NCI-H1436 treated with DMSO at 0.1 percent for 48 hours (cell line): Measurements from ENCODE around the gene ZBTB8A.
"Not testable (repeated sequence)": the region's sequence is repeated elsewhere in the genome, so short reads cannot be mapped to it uniquely, and the experiment has no call there.

Experiments
- DNase-seq: peaks from one replicate; lab custom pipeline; 2025; lab: John Stamatoyannopoulos, UW

Gene ZBTB8A

DNA sequence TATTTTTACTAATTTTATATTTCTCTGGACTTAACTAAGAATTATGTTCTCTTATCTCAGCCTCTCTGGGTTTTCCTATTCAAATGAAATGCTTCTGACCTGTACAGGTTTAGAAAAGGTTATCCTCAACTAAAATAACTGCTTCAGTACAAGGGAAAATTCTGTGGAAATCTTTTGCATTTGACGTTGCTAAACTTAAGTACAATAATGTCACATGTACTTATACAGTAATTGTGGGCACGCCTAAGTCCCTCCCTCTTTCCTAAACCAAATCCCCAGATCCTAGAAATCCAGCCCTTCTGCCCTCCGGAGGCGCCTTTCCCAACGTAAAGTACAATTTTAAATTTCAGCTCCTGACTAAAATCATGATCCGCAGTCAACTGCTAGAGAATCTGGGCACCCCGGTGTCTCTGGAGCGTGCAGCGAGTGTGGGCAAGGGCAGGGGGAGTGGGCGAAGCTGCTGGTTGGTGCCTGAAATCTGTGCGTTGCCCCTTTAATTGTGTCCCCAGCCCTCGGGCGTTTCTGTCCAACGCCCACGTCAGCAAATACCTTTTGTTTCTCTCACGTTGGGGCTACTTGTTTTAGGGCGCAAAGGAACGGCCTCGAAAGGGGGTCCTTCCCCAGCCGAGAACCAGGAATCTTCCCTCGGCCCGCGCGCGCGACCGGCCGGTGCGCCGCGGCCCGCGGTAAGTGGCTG is at the start of gene ZBTB8A:
Gene ZBTB8A, plus strand, starts transcription at position 541 of the 697 bp plus-strand sequence. CDS start 53,505 bp downstream, outside the sequence.
- no peak for DNase-seq

DNA sequence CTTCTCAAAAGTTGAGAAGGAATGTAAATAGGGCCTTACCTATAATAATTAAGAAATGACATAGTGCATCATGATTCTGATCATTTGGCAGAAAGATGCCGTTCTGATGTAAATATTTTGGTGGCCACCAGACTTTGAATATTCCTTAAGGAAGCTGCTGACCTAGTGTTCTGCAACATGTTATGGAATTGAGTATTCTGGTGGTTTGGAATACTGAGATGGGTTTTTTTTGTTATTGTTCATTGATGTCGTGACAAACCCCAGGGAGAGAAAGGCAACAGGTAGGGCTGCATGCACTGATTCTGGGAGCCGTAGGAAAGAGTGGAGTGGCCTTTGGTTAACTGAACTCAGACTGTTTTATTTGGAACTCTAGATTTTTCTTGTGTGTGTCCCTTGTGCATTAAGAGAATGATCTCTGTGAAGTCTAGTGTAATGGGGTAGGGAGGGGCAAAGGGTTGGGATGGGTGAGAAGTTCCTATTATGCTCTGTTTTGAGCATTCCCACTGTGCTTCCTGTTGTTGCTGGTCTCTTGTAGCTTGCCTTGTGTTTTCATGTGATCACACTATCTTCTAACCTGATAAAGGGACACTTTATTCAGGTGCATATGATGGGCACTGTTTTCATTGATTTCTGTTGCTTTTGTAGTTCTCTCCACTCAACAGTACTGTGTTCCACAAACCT is 49.3 kb upstream of the ZBTB8A start:
- no peak for DNase-seq

GRCh38 chr1:32491386-32491785 is 47.8 kb upstream of the ZBTB8A start:
- DNase-seq, result no peak

GRCh38 chr1:32494196-32494595 is 45.0 kb upstream of the ZBTB8A start:
- no peak for DNase-seq

GRCh38 chr1:32494711-32495337 is 44.4 kb upstream of the ZBTB8A start:
- DNase-seq, result no peak

GRCh38 chr1:32496127-32496526 is 43.1 kb upstream of the ZBTB8A start:
- DNase-seq, result no peak

- no peak for DNase-seq
These were observed 40.5 kb upstream of the ZBTB8A start for GRCh38 chr1:32498751-32499150.

DNA sequence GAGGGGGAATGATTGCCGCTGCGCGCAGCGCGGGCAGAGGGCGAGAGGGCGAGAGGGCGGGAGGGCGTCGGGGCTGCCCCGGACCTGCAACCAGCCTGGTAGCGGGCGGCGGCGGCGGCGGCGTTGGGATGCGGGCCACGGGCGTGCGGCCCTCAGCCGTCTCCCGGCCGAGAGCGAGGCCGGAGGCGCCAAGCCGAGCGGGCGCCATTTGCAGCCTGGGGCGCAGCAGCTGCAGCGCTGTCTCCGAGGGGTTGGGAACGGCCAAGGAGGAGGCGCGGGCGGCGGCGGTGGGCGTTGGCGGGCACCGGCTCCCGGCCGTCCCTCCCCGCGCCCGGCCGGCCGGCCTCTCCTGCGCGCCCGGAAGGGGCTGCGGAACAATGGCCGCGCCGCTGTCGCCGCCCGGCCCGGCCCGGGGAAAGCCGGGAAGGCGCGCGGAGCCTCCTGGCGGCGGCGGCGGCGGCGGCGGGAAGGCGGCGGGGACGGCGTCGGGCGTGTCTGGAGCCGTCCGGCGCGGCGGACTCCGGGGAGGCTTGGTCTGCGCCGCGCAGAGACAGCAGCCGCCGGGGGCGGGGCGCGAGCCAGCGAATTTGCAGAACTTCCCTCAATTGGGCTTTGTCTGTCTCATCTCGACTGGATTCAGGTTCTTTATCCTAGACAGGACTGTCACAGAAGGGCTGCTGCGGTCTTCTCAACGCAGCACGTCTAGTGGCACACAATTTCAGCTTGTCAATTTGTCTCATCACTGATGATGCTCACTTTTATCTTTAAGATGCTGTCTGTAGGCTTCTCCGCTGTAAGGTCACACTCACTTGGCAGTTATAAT is 38.6 kb upstream of the ZBTB8A start:
- DNase-seq, result no peak

DNA sequence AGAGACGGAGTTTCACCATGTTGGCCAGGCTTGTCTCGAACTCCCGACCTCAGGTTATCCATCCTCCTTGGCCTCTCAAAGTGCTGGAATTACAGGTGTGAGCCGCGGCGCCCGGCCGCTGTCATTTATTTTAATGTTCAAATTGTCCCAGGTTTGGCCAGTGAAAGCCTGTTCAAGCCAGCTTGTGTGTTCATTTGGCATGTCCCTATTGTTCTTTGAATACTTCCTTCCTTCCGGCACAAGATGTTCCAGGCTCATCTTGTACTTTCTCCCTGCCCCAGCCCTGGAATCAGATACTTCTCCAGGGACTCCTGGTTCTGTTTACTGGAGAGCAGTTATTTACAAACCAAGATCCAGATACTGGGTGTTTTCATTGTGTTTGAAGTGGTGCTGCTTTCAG is 37.4 kb upstream of the ZBTB8A start:
- DNase-seq, result no peak

- DNase-seq, result no peak
These were observed 36.1 kb upstream of the ZBTB8A start for GRCh38 chr1:32503153-32503552.

DNA sequence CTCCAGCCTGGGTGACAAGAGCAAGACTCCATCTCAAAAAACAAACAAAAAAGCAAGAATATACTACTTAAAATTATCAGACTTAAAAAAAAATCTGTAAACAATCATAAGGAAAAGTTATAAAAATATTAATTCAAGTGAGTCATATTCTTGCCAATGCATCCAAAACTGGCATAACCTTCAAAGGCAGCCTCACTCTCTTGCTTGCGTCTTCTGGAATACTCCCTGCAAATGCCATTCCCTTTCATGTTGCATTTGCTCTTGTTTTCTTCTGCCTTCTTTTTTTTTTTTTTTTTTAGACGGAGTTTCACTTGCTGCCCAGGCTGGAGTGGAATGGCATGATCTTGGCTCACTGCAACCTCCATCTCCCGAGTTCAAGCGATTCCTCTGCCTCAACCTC is 32.2 kb upstream of the ZBTB8A start:
- DNase-seq, result no peak

DNA sequence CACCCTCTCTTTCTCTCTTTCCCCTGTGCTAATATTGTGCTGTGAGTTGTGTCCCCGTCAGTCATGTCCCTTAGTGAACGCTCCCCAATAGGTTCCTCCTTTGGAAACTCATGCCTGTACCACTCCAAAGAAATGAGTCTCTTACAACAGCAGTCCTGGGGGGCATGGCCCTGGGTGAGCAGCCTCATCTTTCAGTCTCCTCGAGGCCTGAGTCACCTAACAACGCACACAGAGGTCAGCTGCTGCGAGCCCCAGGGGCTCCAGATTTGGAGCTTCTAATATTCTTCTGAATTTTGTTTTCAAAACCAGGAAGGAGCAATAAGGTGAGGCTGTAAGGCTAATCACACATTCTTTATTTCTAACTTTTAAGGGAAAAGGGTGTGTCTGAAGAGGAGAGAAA is 30.5 kb upstream of the ZBTB8A start:
- no peak for DNase-seq

DNA sequence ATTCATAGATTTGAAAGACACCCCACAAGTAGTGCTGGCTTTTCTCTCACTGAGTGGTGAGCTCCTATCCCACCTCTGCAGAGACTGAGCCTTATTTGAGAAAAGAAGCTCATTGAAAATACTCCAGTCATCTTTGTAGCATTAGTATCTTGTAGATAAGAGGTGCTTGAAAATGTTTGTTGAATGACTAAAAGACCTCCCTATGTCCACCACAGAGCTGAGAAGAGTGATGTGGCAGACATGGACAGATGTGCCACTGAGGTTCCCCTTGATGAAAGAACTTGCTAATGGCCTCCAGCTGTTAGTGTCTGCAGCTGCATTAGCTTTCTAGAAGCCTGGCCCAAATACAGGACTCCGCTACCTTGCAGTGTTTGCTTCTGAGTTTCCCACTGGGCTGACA is 29.3 kb upstream of the ZBTB8A start:
- DNase-seq, result no peak

- DNase-seq, result no peak
These were observed 22.8 kb upstream of the ZBTB8A start for GRCh38 chr1:32516402-32516801.

DNA sequence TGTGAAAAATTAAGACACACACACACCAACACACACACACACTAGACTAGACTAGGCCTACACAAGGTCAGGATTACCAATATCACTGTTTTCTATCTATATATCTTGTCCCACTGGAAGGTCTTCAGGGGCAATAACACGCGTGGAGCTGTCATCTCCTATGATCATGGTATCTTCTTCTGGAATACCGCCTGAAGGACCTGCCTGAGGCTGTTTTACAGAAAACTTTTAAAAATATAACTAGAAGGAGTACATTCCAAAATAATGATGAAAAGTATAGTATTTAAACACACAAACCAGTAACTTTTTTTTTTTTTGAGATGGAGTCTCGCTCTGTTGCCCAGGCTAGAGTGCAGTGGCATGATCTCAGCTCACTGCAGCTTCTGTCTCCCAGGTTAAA is 20.3 kb upstream of the ZBTB8A start:
- DNase-seq, result no peak

DNA sequence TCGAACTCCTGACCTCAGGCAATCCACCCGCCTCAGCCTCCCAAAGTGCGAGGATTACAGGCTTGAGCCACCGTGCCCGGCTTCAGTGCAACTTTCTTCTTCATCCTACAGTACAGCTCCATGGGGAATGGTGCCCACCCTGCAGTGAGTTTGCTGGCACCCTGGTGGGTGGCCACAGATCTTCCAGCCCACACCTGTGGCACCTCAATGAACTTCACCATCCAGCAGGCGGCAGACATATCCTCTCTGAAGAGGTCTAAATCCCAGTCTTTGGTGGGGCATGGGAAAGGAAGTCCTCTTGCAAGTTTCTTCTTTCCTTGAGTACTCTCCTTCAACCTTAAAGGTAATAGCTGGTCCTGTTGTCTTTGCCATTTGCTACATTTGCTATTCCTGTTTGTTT is 18.1 kb upstream of the ZBTB8A start:
- DNase-seq, result no peak

DNA sequence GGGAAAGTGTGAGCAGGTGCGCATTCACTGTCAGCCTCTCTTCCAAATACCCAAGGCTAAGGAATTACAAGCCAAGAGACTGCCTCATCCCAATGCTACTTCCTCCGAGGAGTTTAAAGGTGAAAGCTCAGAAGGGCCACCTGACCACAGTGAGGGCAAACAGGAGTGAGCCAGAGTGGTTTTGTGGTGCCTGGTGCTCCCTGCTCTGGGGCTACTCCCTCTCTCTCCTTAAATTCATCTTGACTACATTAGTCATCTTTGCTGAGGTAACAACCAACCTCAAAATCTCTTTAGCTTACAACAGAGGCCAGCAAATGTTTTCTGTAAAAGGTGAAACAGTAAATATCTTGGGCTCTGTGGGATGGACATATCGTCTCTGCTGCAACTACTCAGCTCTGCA is 14.2 kb upstream of the ZBTB8A start:
- no peak for DNase-seq

- DNase-seq, result no peak
These were observed 13.4 kb upstream of the ZBTB8A start for GRCh38 chr1:32525661-32526444.

- DNase-seq, result not testable (repeated sequence)
These were observed 10.7 kb upstream of the ZBTB8A start for GRCh38 chr1:32528550-32528949.

- DNase-seq, result no peak
These were observed 5.4 kb upstream of the ZBTB8A start for GRCh38 chr1:32533792-32534327.

DNA sequence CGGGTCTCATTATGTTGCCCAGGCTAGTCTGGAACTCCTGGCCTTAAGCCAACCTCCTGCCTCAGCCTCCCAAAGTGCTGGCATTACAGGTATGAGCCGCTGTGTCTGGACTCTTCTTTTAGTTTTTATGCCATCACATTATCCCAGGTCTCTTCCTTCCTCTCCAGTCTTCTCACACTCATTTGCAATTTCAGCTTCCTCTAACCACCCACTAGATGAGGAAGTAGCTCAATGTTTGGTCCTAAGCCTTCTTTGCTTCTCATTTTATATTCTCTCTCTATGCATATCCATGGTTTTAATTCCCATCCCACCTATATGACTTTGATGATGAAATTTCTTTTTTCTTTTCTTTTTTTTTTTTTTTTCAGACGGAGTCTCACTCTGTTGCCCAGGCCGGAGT is 3.1 kb upstream of the ZBTB8A start:
- no peak for DNase-seq
